AG04449 (cell line): Measurements from ENCODE around the gene LEKR1.

Source experiments
- CTCF ChIA-PET: fragments of 350-600 bp; formaldehyde crosslinking; extraction: SDS; loops from one replicate; lab custom pipeline; 2021; ENCODE audit warnings: antibody characterized with exemption; lab: Yijun Ruan, JAX
- POLR2A ChIA-PET: fragments of 400-600, 350-600 bp; formaldehyde crosslinking; extraction: SDS; loops from one replicate; lab custom pipeline; 2020; ENCODE audit warnings: antibody characterized with exemption, inconsistent platforms; lab: Yijun Ruan, JAX
- DNase-seq: peaks from one replicate; pipeline ENCODE4 v3.0.0-alpha.2; 2010; ENCODE audit warnings: low read depth, low spot score
- H3K4me3 ChIP-seq: 2 replicates; pipeline ENCODE4 v1.5.1; 2011; ENCODE audit warnings: low read depth, mild to moderate bottlenecking, control low read depth, low read length
- TF ChIP-seq, protein P1 (sequence below): IDR thresholded peaks from one replicate; pipeline ENCODE4 v1.5.1; 2011; ENCODE audit warnings: mild to moderate bottlenecking, moderate library complexity, low read length, control low read depth, inconsistent platforms; ENCODE audit not compliant: insufficient read depth; ENCODE audit errors: missing control alignments

Gene LEKR1

DNA sequence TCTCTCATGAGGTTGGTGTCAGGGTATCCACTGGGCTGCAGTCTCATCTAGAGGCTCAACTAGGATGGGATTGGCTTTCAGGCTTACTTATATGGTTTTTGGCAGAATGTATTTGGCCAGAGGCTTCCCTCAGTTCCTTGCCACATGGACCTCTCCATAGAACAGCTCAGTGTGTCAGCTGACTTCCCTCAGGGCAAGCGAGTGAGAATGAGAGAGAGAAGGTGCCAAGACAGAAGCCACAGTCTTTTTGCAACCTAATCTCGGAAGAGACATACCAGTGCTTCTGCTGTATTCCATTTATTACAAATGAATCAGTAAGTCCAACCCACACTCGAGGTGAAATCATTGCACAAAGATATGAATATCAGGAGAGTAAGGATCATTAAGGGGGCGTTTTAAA lies 204.6 kb downstream of the LEKR1 start:
- DNase-seq = no peak
- ChIA-PET POLR2A (no interaction called here), CTCF (no interaction called here)

DNA sequence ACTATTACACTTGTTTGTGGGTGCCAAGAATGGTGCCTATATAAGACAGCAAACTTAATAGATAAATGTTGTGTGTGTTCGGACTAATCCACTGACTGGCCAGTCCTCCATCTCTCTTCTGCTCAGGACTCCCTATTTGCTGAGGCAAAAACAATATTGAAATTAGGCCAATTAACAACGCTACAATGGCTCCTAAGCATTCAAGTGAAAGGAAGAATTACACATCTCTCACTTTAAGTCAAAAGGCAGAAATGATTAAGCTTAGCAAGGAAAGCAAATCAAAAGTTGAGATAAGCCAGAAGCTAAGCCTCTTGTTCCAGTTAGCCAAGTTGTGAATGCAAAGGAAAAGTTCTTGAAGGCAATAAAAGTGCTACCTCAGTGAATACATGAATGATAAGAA lies 206.8 kb downstream of the LEKR1 start:
- DNase-seq = no peak
- TF ChIP-seq, protein P1, sequence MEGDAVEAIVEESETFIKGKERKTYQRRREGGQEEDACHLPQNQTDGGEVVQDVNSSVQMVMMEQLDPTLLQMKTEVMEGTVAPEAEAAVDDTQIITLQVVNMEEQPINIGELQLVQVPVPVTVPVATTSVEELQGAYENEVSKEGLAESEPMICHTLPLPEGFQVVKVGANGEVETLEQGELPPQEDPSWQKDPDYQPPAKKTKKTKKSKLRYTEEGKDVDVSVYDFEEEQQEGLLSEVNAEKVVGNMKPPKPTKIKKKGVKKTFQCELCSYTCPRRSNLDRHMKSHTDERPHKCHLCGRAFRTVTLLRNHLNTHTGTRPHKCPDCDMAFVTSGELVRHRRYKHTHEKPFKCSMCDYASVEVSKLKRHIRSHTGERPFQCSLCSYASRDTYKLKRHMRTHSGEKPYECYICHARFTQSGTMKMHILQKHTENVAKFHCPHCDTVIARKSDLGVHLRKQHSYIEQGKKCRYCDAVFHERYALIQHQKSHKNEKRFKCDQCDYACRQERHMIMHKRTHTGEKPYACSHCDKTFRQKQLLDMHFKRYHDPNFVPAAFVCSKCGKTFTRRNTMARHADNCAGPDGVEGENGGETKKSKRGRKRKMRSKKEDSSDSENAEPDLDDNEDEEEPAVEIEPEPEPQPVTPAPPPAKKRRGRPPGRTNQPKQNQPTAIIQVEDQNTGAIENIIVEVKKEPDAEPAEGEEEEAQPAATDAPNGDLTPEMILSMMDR = no peak
- ChIA-PET CTCF (no interaction called here), POLR2A (no interaction called here)
- H3K4me3 ChIP-seq = no peak overlapping the region

More for the DNA sequence above, 204.6 kb downstream of the LEKR1 start:
- TF ChIP-seq, protein P1 = no peak
- no peak overlapping the region for H3K4me3 ChIP-seq

DNA sequence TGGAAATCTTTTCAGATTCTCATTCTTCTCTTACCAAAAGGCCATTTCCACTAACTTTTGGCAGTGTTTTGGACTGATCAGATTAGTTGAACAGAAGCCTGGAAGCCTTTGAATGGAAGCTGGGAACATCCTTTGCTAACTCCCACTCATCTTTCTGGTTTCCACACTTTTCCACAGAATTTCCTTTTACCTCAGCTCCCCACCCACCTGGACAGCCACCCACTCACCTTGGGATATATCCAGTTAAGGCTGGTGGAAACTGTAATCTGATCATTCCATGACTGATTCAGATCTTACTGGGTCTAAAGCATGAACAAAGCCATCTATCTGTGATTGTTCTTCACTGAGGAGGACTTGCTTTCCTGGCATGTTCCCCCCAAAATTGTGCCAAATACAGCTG lies 214.3 kb downstream of the LEKR1 start:
- CTCF ChIA-PET = no interaction called here
- no peak for DNase-seq
- POLR2A ChIA-PET = no interaction called here
- TF ChIP-seq, protein P1 = no peak
- no peak overlapping the region for H3K4me3 ChIP-seq

DNA sequence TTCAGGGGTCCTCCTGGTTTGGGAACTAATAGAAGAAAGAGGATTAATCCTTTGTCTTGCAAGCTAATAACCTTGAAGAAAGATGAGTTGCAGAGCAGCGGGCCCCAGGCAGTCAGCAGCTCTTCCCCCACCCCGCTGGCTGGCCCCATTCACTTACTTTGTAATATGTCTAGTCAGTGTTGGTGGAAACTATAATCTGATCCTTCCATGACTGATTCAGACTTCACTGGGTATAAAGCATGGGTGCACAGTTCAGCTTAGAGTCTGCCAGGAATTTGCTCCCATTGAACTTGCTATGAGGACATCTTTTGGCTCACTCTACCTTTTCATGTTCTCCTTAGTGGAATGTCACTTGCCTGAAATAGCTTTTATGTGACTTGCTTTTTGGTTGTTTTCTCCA lies 216.1 kb downstream of the LEKR1 start:
- ChIA-PET POLR2A (no interaction called here), CTCF (no interaction called here)
- H3K4me3 ChIP-seq = no peak overlapping the region
- TF ChIP-seq, protein P1 = no peak
- DNase-seq = no peak

DNA sequence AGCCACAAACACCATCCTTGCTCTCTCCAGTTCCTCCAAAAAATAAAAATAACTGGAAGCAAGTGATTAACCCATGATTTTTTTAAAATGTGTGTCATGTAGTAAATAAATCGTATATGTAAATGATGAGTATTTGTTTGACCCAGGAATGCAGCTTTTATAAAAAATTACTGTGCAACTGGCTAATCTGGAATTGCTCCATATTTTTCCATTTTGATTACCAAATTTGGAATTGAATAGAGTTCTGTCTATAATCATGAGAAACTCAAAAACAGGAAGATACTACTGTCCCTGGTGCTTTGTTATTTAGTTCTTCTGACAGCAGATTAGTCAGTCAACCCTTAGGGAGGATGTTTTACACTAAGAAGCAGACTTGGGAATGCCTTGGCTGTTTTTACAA lies 217.6 kb downstream of the LEKR1 start:
- no peak for DNase-seq
- CTCF ChIA-PET = no interaction called here

DNA sequence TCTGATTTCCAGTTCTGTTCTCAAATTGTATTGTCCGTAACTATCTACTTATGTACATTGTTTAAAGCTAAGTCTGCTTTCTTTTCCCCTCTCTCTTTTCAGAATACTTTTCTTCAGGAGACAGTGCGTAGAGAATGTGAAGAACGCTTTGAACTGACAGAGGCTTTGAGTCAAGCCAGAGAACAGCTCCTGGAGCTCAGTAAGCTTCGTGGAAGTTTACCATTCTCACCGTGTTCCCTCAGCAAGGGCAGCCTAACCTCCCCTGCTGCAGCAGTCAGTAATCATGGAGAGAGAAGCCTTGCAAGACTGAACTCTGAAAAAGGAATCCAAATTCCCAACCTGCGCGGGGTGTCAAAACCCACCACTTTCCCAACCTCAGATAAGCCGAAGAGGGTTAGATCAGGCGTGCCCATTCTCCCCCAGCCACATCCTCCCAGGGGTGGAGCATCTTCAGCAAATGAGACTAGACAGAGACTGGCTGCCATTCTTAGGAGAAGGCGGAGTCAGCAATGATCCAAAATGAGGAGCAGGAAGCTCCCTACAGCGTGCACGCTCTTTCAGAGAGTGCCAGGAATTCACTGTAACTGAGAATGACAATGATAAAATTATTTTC lies 219.2 kb downstream of the LEKR1 start:
- POLR2A ChIA-PET = no interaction called here
- CTCF ChIA-PET = no interaction called here
- DNase-seq = no peak

More for the DNA sequence above, 217.6 kb downstream of the LEKR1 start:
- TF ChIP-seq, protein P1 = no peak
- no peak overlapping the region for H3K4me3 ChIP-seq
- POLR2A ChIA-PET = no interaction called here

More for the DNA sequence above, 219.2 kb downstream of the LEKR1 start:
- TF ChIP-seq, protein P1 = no peak
- H3K4me3 ChIP-seq = no peak overlapping the region
